ENCODE results near the gene PROK2.

GRCh38 chr3:71725271-71725991, 59.5 kb downstream of the PROK2 start, which contains the start of gene EIF4E3:
- no peak for TF ChIP-seq POLR2A (IDR thresholded peaks at IDR 0.05)
- TF ChIP-seq, protein P1, sequence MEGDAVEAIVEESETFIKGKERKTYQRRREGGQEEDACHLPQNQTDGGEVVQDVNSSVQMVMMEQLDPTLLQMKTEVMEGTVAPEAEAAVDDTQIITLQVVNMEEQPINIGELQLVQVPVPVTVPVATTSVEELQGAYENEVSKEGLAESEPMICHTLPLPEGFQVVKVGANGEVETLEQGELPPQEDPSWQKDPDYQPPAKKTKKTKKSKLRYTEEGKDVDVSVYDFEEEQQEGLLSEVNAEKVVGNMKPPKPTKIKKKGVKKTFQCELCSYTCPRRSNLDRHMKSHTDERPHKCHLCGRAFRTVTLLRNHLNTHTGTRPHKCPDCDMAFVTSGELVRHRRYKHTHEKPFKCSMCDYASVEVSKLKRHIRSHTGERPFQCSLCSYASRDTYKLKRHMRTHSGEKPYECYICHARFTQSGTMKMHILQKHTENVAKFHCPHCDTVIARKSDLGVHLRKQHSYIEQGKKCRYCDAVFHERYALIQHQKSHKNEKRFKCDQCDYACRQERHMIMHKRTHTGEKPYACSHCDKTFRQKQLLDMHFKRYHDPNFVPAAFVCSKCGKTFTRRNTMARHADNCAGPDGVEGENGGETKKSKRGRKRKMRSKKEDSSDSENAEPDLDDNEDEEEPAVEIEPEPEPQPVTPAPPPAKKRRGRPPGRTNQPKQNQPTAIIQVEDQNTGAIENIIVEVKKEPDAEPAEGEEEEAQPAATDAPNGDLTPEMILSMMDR (IDR thresholded peaks at IDR 0.05): no peak
